K562 (cell line): ENCODE results near the gene F2. TPM values are rescaled to one million over a fixed set of nuclear protein-coding genes. Genes with fewer than 3 reads are reported as not detected.

Experiments
- ATAC-seq: fragments of 200-7000 bp; cut with Tn5 transposase; 3 replicates; pipeline ENCODE4 v1.9.1; 2020; ENCODE audit warnings: moderate library complexity
- BruUV-seq: library from RNA; stranded (reverse); fragments of 400-500 nt; replicated peaks from 2 replicates; lab custom pipeline; 2021; lab: Mats Ljungman, UMichigan
- CTCF ChIA-PET: fragments of 300-600 bp; formaldehyde crosslinking; extraction: SDS; loops from one replicate; lab custom pipeline; 2021; ENCODE audit warnings: low intra/inter-chr PET ratio; lab: Yijun Ruan, JAX
- POLR2A ChIA-PET: fragments of 300-600, 350-650 bp; sonication (Branson Sonifier 250); formaldehyde crosslinking; extraction: SDS; loops from one replicate; lab custom pipeline; 2021; ENCODE audit warnings: antibody characterized with exemption, inconsistent platforms; lab: Yijun Ruan, JAX
- DNase-seq, 4 experiments: peaks; one replicate each; pipeline versions ENCODE4 v3.0.0 to v3.0.0-alpha.2; 2011 to 2018; ENCODE audit warnings: low spot score in 3 of 4, mixed read lengths in 3 of 4; ENCODE audit errors: extremely low read depth in 1 of 4
- FAIRE-seq: peaks from 2 replicates; lab custom pipeline; 2011; peaks lifted over from hg19 to GRCh38; lab: Jason Lieb, UNC
- H2AFZ ChIP-seq: 2 replicates; pipeline ENCODE4 v1.6.0; 2011; ENCODE audit warnings: low read depth, low read length, control low read depth, inconsistent platforms
- H3K27ac ChIP-seq: fragments of 200-600 bp; 3 replicates; pipeline ENCODE4 v1.8.0; 2011; ENCODE audit warnings: low read depth, mild to moderate bottlenecking, control low read depth, inconsistent platforms, low read length, moderate library complexity, mixed read lengths; ENCODE audit errors: extremely low read depth
- H3K27me3 ChIP-seq, 2 experiments: fragments of 300-600 bp in 1 of 2; 2 replicates in 1 of 2; 3 replicates in 1 of 2; pipeline versions ENCODE4 v1.6.0 to v1.8.0; 2011; ENCODE audit warnings: inconsistent platforms in 2 of 2, low read length in 2 of 2, mild to moderate bottlenecking in 1 of 2, mixed read lengths in 1 of 2, moderate library complexity in 1 of 2; ENCODE audit not compliant: control insufficient read depth in 2 of 2, insufficient read depth in 2 of 2
- H3K36me3 ChIP-seq: fragments of 300-600 bp; 3 replicates; pipeline ENCODE4 v1.8.0; 2011; ENCODE audit warnings: mild to moderate bottlenecking, low read length, inconsistent platforms; ENCODE audit not compliant: control insufficient read depth, insufficient read depth
- H3K4me1 ChIP-seq, 2 experiments: fragments of 200-600 bp in 1 of 2; replicated peaks in 1 of 2; 2 replicates in 1 of 2; 3 replicates in 1 of 2; pipeline versions ENCODE4 v1.5.1 to v1.8.0; 2011; ENCODE audit warnings: inconsistent platforms in 2 of 2, low read length in 2 of 2, mild to moderate bottlenecking in 1 of 2, mixed read lengths in 1 of 2, moderate library complexity in 1 of 2; ENCODE audit not compliant: control insufficient read depth in 2 of 2, insufficient read depth in 2 of 2
- H3K4me2 ChIP-seq: 2 replicates; pipeline ENCODE4 v1.6.1; 2011; ENCODE audit warnings: low read length, control low read depth, inconsistent platforms, mixed read lengths; ENCODE audit not compliant: insufficient read depth
- H3K4me3 ChIP-seq: fragments of 200-600 bp; sonication (generic), shearing (Covaris generic); 2 replicates; pipeline ENCODE4 v1.5.1; 2016; ENCODE audit warnings: control low read depth, inconsistent platforms
- H3K79me2 ChIP-seq: fragments of 200-600 bp; 3 replicates; pipeline ENCODE4 v1.8.0; 2011; ENCODE audit warnings: low read length, inconsistent platforms; ENCODE audit not compliant: control insufficient read depth, insufficient read depth
- H3K9ac ChIP-seq, 2 experiments: 2 replicates each; pipeline versions ENCODE4 v1.6.0 to v1.6.1; 2011; ENCODE audit warnings: low read depth in 2 of 2, low read length in 2 of 2, control low read depth in 1 of 2, inconsistent platforms in 1 of 2, mild to moderate bottlenecking in 1 of 2, mixed read lengths in 1 of 2; ENCODE audit not compliant: insufficient read depth in 1 of 2
- H3K9me1 ChIP-seq: one replicate; pipeline ENCODE4 v1.6.0; 2011; ENCODE audit warnings: inconsistent platforms, mild to moderate bottlenecking, low read length, moderate library complexity; ENCODE audit not compliant: control insufficient read depth, insufficient read depth
- H3K9me3 ChIP-seq: replicated peaks from 2 replicates; pipeline ENCODE4 v1.5.1; 2011; ENCODE audit warnings: low read depth, low read length, inconsistent platforms; ENCODE audit not compliant: control insufficient read depth, insufficient read depth
- H4K20me1 ChIP-seq: replicated peaks from 2 replicates; pipeline ENCODE4 v1.6.1; 2011; ENCODE audit warnings: low read length, inconsistent platforms, mixed read lengths; ENCODE audit not compliant: control insufficient read depth, insufficient read depth
- CBX1 ChIP-seq: sonication (generic); IDR thresholded peaks from 2 replicates; pipeline ENCODE4 v1.6.1; 2016; ENCODE audit warnings: antibody characterized with exemption, low read depth, mild to moderate bottlenecking
- CREB5 ChIP-seq: fragments of 250-450 bp; sonication (Bioruptor Pico); IDR thresholded peaks from 2 replicates; pipeline ENCODE4 v1.5.0; 2020; ENCODE audit warnings: mild to moderate bottlenecking
- ELF1 ChIP-seq: fragments of 200-800 bp; sonication (Bioruptor generic); IDR thresholded peaks from 2 replicates; pipeline ENCODE4 v1.6.1; 2016; ENCODE audit warnings: missing genetic modification characterization, missing compliant biosample characterization
- GABPB1 ChIP-seq: sonication (generic); formaldehyde crosslinking; IDR thresholded peaks from 2 replicates; pipeline ENCODE4 v1.8.0; 2022; ENCODE audit warnings: mild to moderate bottlenecking, missing genetic modification reagents
- GTF2A2 ChIP-seq: IDR thresholded peaks from 2 replicates; pipeline ENCODE4 v1.6.1; 2016; ENCODE audit warnings: mild to moderate bottlenecking, missing genetic modification characterization, missing compliant biosample characterization
- HDAC2 ChIP-seq: fragments of 450-650 bp; IDR thresholded peaks from 2 replicates; pipeline ENCODE4 v1.6.1; 2016; ENCODE audit warnings: mild to moderate bottlenecking
- HDAC8 ChIP-seq: fragments of 450-650 bp; IDR thresholded peaks from 2 replicates; pipeline ENCODE4 v1.6.1; 2016; ENCODE audit warnings: mild to moderate bottlenecking, missing genetic modification characterization, moderate library complexity, missing compliant biosample characterization
- HMGN3 ChIP-seq: IDR thresholded peaks from 2 replicates; pipeline ENCODE4 v1.6.1; 2011; ENCODE audit warnings: borderline replicate concordance, low read depth, mild to moderate bottlenecking, mixed read lengths, low read length; ENCODE audit not compliant: insufficient read length; ENCODE audit errors: extremely low read depth
- IRF2 ChIP-seq: sonication (generic); formaldehyde crosslinking; IDR thresholded peaks from 2 replicates; pipeline ENCODE4 v1.8.1; 2022; ENCODE audit warnings: mild to moderate bottlenecking, missing genetic modification reagents
- KAT7 ChIP-seq: sonication (generic); formaldehyde crosslinking; IDR thresholded peaks from 2 replicates; pipeline ENCODE4 v1.8.0; 2022; ENCODE audit warnings: missing genetic modification reagents, mild to moderate bottlenecking, borderline replicate concordance
- KDM1A ChIP-seq, 2 experiments: fragments of 450-650 bp; IDR thresholded peaks; 2 replicates each; pipeline ENCODE4 v1.6.1; 2016; ENCODE audit warnings: mild to moderate bottlenecking in 2 of 2
- PTBP1 ChIP-seq: fragments of 200-400 bp; formaldehyde crosslinking; IDR thresholded peaks from 2 replicates; pipeline ENCODE4 v1.6.1; 2017; ENCODE audit warnings: low read depth, low read length
- PTTG1 ChIP-seq: fragments of 450-650 bp; IDR thresholded peaks from 2 replicates; pipeline ENCODE4 v1.6.1; 2016; ENCODE audit warnings: low read depth, mild to moderate bottlenecking, missing genetic modification characterization, missing compliant biosample characterization
- RCOR1 ChIP-seq, 2 experiments: IDR thresholded peaks; 2 replicates each; pipeline ENCODE4 v1.6.1; 2012; ENCODE audit warnings: low read depth in 2 of 2, low read length in 2 of 2, borderline replicate concordance in 1 of 2, improper control_type of control experiment in 1 of 2
- ZFX ChIP-seq: sonication (generic); formaldehyde crosslinking; IDR thresholded peaks from 2 replicates; pipeline ENCODE4 v1.8.0; 2022; ENCODE audit warnings: mild to moderate bottlenecking, missing genetic modification reagents, moderate library complexity
- ZNF124 ChIP-seq: sonication (generic); formaldehyde crosslinking; IDR thresholded peaks from 2 replicates; pipeline ENCODE4 v1.8.1; 2022; ENCODE audit warnings: missing genetic modification reagents
- ZNF175 ChIP-seq: fragments of 200-800 bp; sonication (Bioruptor generic); IDR thresholded peaks from 2 replicates; pipeline ENCODE4 v1.6.1; 2016; ENCODE audit warnings: low read depth, mild to moderate bottlenecking, missing genetic modification characterization, missing compliant biosample characterization
- ZNF239 ChIP-seq: fragments of 250-450 bp; sonication (Bioruptor Pico); IDR thresholded peaks from 2 replicates; pipeline ENCODE4 v1.4.0; 2020; ENCODE audit warnings: mild to moderate bottlenecking
- ZNF354B ChIP-seq: fragments of 250-450 bp; sonication (Bioruptor Pico); IDR thresholded peaks from 2 replicates; pipeline ENCODE4 v1.4.0; 2020
- ZNF740 ChIP-seq, 3 experiments: fragments of 200-800 bp in 1 of 3; sonication (Bioruptor generic) in 1 of 3; sonication (generic) in 1 of 3; formaldehyde crosslinking in 1 of 3; IDR thresholded peaks; 2 replicates each; pipeline versions ENCODE4 v1.6.1 to v1.8.0; 2016 to 2022; ENCODE audit warnings: mild to moderate bottlenecking in 2 of 3, missing compliant biosample characterization in 2 of 3, missing genetic modification characterization in 2 of 3, missing genetic modification reagents in 1 of 3
- ZNF830 ChIP-seq: fragments of 250-450 bp; sonication (Bioruptor Pico); IDR thresholded peaks from 2 replicates; pipeline ENCODE4 v1.5.0; 2021; ENCODE audit warnings: mild to moderate bottlenecking
- ZSCAN32 ChIP-seq: fragments of 450-650 bp; formaldehyde crosslinking; IDR thresholded peaks from 2 replicates; pipeline ENCODE4 v1.4.0; 2020; ENCODE audit warnings: mild to moderate bottlenecking, moderate library complexity
- WGBS: fragments of 100-300 bp; shearing (Covaris generic); methylation state at CpG from one replicate; pipeline ENCODE4 v1.1.6; 2016; ENCODE audit warnings: low coverage, mixed read lengths; ENCODE audit not compliant: insufficient coverage; ENCODE audit errors: missing lambda C conversion rate; 5-methylcytosine and 5-hydroxymethylcytosine counted together
- in situ Hi-C: fragments of 300-500 bp; cut with MboI; formaldehyde crosslinking; loops from 4 replicates; pipeline ENCODE4 v1.15.0; 2018; ENCODE audit warnings: inconsistent platforms, mixed read lengths
- intact Hi-C: fragments of 100-400 bp; cut with micrococcal nuclease; formaldehyde crosslinking; loops from 2 replicates; pipeline ENCODE4 v1.14.2; 2022
- polyA plus RNA-seq, 8 experiments: library from polyadenylated mRNA; depleted of rRNA in 4 of 8; stranded (reverse) in 5 of 8; unstranded in 3 of 8; fragments of >200 nt; fragmentation: Nextera tagmentation in 2 of 8; fragmentation: Illumina TruSeq in 1 of 8; extraction: Ambion mirVana in 2 of 8; extraction: Trizol in 1 of 8; gene quantifications; 2 replicates each; pipeline versions ENCODE4 v1.2.1 to v1.2.3, GENCODE V29; 2011 to 2014; ENCODE audit warnings: inconsistent platforms in 1 of 8, missing spikeins in 1 of 8
- total RNA-seq, 7 experiments: library from RNA; depleted of rRNA in 6 of 7; stranded (reverse); fragments of >200 nt in 6 of 7; fragmentation: Illumina TruSeq in 2 of 7; extraction: Trizol in 2 of 7; gene quantifications; 2 replicates each; pipeline versions ENCODE4 v1.2.1 to v1.2.3, GENCODE V29; 2011 to 2021; ENCODE audit warnings: low replicate concordance in 1 of 7

Gene F2
- total and polyA plus RNA-seq, 9 of the 15 experiments (the other 6 are each of a cell fraction or from before 2014, with no cell fraction given), result 0.16 TPM; not detected in 8

DNA sequence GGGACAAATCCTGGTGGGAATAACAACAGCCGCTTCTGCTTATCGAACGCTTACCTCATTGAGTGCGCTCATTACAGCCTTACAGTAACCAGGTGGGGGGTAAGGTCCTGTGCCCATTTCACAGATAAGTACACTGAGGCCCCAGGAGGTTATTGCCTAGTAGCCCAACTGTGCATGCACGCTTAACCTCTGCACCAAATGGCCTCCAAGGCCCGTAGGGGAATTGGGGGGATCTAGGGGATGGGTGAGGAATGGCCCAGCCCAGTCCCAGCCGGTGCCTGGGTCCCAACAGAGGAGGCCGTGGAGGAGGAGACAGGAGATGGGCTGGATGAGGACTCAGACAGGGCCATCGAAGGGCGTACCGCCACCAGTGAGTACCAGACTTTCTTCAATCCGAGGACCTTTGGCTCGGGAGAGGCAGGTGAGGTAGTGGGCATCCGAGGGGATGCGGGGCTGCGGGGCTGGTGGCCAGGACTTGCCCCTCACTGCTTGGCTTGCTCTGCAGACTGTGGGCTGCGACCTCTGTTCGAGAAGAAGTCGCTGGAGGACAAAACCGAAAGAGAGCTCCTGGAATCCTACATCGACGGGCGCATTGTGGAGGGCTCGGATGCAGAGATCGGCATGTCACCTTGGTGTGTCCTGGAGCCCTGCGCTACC, 7.3 kb downstream of the F2 start:
- Histone ChIP-seq H3K79me2 (no peaks in the 10 kb centered on the region), H3K9me3 (peaks cover 4% of the 10 kb centered on the region; the same call in 1 of the 2 replicates), H3K27ac (no peak overlapping the region), H2AFZ (no peak overlapping the region), H3K4me2 (no peak overlapping the region), H3K9ac (peak overlapping the region in 1 of 2 experiments; percentile 10; a peak in 1 of 4 replicates), H3K4me3 (no peak overlapping the region), H3K9me1 (no peaks in the 10 kb centered on the region), H3K36me3 (no peaks in the 10 kb centered on the region), H4K20me1 (no peaks in the 10 kb centered on the region), H3K4me1 (peaks cover 0 to 16% of the 10 kb centered on the region in 2 experiments; a peak in 2 of 5 replicates), H3K27me3 (peaks cover 0 to 3% of the 10 kb centered on the region in 2 experiments; a peak in 1 of 5 replicates)
- ChIA-PET POLR2A (interaction anchor here (1.7 kb wide), 1 partner anchor 10 kb away, joined by 5 read pairs; no protein-coding TSS in a partner anchor), CTCF (no interaction called here)
- FAIRE-seq, result no peak
- DNase-seq, result no peak
- ATAC-seq, result no peak
- no TSS peak for BruUV-seq
- intact Hi-C loops (no loop called here), in situ Hi-C loops (no loop called here)
- WGBS, result 48% methylated on average over 23 of the region's 26 CpGs
- TF ChIP-seq ZNF239 (CRISPR knock-in tag), result no peak
- no peak for TF ChIP-seq PTTG1 (tag)
- TF ChIP-seq ELF1 (tag), result no peak
- TF ChIP-seq ZSCAN32 (CRISPR knock-in tag), result no peak
- TF ChIP-seq KDM1A (IDR thresholded peaks at IDR 0.05), result peak; percentile 49 to 71
- no peak for TF ChIP-seq ZNF124
- TF ChIP-seq HDAC2, result no peak
- no peak for TF ChIP-seq GABPB1 (CRISPR knock-in tag)
- no peak for TF ChIP-seq ZNF175 (CRISPR knock-in tag)
- TF ChIP-seq ZNF740 (CRISPR knock-in tag; IDR thresholded peaks at IDR 0.05), result peak; percentile 57; the same call in 1 of the 2 replicates
- no peak for TF ChIP-seq ZNF740 (tag; IDR thresholded peaks at IDR 0.05)
- TF ChIP-seq ZFX (CRISPR knock-in tag), result no peak
- TF ChIP-seq ZNF354B (CRISPR knock-in tag), result no peak
- 0 out of 4 replicates have a peak, but pooled peaks of 1 of the 2 experiments have one; percentile 42 for TF ChIP-seq RCOR1 (IDR thresholded peaks at IDR 0.05; ENCODE audit: borderline replicate concordance in 1 of 2, low read depth in 2 of 2, low read length in 2 of 2)
- TF ChIP-seq PTBP1, result 0 out of 2 replicates have a peak, but pooled peaks have one; percentile 62
- TF ChIP-seq ZNF830 (CRISPR knock-in tag), result no peak
- TF ChIP-seq GTF2A2 (tag), result no peak
- TF ChIP-seq IRF2 (CRISPR knock-in tag), result no peak
- no peak for TF ChIP-seq KAT7 (CRISPR knock-in tag)
- no peak for TF ChIP-seq HMGN3
- no peak for TF ChIP-seq HDAC8 (tag)
- 0 out of 2 replicates have a peak, but pooled peaks have one; percentile 25 for TF ChIP-seq CBX1
- no peak for TF ChIP-seq CREB5 (CRISPR knock-in tag)
